ENCODE data around the gene TEPSIN. TPM values are rescaled to one million over a fixed set of nuclear protein-coding genes. Genes with fewer than 3 reads are reported as not detected.

Gene TEPSIN
- total RNA-seq, 1 donor: 17.7 TPM

DNA sequence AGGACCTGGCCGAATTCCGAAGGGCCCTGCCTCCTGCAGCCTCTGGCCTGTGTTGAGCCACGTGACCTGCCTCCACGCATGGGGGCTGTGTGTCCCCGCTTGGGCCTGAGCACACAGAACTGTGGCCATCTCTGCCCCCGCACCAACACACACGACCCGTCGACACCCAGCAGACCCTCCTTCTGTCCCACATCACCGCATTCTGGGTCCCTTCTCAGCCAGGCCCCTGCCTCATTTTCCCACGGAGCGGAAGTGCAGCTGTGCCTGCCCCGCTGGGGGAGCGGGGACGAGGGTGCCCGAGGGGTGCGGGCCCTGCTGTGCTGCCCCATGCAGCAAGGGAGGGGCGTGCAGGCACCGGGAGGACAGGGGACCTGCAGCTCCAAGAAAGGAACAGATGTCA is 18.7 kb upstream of the TEPSIN start:
- no peak overlapping the region for H3K4me3 ChIP-seq (ENCODE audit: low read depth, low read length)
- no peak for DNase-seq (ENCODE audit: low read depth)
- TF ChIP-seq, protein P1, sequence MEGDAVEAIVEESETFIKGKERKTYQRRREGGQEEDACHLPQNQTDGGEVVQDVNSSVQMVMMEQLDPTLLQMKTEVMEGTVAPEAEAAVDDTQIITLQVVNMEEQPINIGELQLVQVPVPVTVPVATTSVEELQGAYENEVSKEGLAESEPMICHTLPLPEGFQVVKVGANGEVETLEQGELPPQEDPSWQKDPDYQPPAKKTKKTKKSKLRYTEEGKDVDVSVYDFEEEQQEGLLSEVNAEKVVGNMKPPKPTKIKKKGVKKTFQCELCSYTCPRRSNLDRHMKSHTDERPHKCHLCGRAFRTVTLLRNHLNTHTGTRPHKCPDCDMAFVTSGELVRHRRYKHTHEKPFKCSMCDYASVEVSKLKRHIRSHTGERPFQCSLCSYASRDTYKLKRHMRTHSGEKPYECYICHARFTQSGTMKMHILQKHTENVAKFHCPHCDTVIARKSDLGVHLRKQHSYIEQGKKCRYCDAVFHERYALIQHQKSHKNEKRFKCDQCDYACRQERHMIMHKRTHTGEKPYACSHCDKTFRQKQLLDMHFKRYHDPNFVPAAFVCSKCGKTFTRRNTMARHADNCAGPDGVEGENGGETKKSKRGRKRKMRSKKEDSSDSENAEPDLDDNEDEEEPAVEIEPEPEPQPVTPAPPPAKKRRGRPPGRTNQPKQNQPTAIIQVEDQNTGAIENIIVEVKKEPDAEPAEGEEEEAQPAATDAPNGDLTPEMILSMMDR (IDR thresholded peaks at IDR 0.05; ENCODE audit: insufficient read depth, low read depth, low read length): no peak

- H3K4me3 ChIP-seq (ENCODE audit: low read depth, low read length): no peak overlapping the region
- peak; percentile 30 for DNase-seq (ENCODE audit: low read depth)
- TF ChIP-seq, protein P1 (IDR thresholded peaks at IDR 0.05; ENCODE audit: insufficient read depth, low read depth, low read length): no peak
Measured at GRCh38 chr17:81256616-81257015, 17.8 kb upstream of the TEPSIN start.

DNA sequence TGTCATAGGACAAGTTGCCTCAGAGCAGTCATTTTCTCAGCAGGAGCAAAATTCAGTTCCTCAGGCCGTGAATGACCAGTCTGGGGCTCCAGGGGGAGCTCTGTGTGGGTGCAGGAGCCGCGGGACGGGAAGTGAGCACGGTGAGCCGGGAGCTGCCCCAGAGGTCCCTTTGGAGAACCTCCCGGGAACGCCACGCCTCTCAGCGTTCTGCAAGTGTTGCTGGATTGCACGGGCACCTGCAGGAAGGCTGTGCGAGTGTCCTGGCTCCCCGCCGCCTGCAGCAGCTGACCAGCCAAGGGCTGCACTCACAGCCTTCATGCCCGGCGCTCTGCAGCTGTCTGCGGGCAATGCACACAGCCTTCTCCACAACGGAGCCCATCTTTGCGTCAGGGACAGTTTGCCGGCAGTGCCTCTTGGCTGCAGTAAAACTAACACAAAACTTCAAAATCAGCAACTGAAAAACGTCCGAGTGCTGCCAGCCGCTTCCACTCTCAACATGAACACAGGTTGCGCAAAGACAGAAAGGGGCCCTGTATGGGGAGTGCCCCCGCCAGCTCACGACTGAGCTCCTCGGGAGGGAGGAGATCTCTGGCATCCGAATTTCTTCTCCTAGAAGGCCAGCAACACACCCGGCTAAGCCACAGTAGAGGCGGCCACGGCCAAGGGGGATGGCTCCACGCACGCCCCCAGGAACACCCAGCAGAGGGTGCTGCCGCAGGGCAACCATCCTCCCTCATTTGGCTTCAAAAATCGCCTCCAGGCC is 16.3 kb upstream of the TEPSIN start:
- TF ChIP-seq, protein P1 (IDR thresholded peaks at IDR 0.05; ENCODE audit: insufficient read depth, low read depth, low read length): peak; percentile 73
- peak; percentile 87 for DNase-seq (ENCODE audit: low read depth)
- peak overlapping the region; percentile 0 for H3K4me3 ChIP-seq (ENCODE audit: low read depth, low read length)

GRCh38 chr17:81253358-81254131 is 14.7 kb upstream of the TEPSIN start:
- TF ChIP-seq, protein P1 (IDR thresholded peaks at IDR 0.05; ENCODE audit: insufficient read depth, low read depth, low read length): peak; percentile 62
- DNase-seq (ENCODE audit: low read depth): peak; percentile 25
- H3K4me3 ChIP-seq (ENCODE audit: low read depth, low read length): no peak overlapping the region

GRCh38 chr17:81252987-81253329 is 14.1 kb upstream of the TEPSIN start:
- TF ChIP-seq, protein P1 (IDR thresholded peaks at IDR 0.05; ENCODE audit: insufficient read depth, low read depth, low read length): no peak
- DNase-seq (ENCODE audit: low read depth): no peak
- no peak overlapping the region for H3K4me3 ChIP-seq (ENCODE audit: low read depth, low read length)

DNA sequence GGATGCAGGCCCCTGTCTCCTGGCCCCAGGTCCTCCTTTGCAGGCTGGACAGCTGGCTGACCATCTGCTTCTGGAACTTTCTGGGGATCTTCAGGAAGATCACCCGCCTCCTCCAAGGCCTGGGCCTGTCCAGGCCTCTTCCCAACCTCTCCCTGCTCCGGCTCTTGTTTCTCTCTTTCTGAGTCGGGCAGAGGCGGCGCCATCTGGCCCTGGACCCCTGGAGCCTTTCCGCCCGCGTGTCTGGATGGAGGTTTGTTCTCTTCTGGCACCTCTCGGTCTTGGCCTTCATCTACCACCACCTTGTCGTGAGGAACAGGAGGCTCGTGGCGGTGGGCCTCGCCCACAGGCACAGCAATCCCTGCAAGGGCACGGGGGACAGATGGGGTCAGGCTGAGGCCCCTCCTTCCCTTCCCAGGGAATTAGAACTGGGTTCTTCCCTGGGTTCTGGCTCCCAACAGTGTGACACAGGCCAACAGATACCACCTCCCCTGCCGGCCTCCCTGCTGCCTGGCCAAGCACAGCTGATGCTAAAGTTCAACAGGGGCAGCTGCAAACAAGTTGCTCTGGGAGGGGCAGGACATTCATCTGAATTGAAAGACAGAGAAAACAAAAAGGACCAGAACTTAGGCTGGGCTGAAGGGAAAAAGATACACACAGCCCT is 13.6 kb upstream of the TEPSIN start:
- TF ChIP-seq, protein P1 (IDR thresholded peaks at IDR 0.05; ENCODE audit: insufficient read depth, low read depth, low read length): no peak
- DNase-seq (ENCODE audit: low read depth): no peak
- H3K4me3 ChIP-seq (ENCODE audit: low read depth, low read length): no peak overlapping the region

Data from fibroblast of villous mesenchyme (primary cell).